ENCODE data around the gene DHX36. TPM values are rescaled to one million over a fixed set of nuclear protein-coding genes. Genes with fewer than 3 reads are reported as not detected.

DHX36 gene
- total RNA-seq, 1 donor: 53.4 TPM

DNA sequence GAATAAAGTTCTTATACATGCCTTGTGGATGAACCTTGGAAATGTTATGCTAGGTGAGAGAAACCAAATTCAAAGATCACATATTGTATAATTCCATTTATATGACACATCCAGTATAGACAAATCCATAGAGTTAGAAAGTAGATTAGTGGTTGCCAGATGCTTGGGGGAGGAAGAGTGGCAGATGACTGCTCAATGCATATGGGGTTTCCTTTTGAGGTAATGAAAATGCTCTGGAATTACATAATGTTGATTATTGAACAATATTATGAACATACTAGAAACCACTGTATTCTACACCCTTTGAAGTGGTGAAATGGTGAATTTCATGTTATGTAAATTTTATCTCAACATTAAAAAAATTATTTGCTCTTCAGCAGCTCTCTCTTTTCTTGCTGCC is 100.8 kb downstream of the DHX36 start:
- TF ChIP-seq CTCF (IDR thresholded peaks at IDR 0.05; ENCODE audit: insufficient read depth, low read length): no peak
- H3K4me3 ChIP-seq (ENCODE audit: low read depth, low read length): no peak overlapping the region
- DNase-seq (ENCODE audit: low read depth): no peak

Small RNA genes lying within 50 kb of the gene (small RNA-seq; reads per million reads assigned to genes)
- gene RF01210: not detected

Other genes starting within 250 kb of the DHX36 start
- gene ARHGEF26, start 203.1 kb downstream of the DHX36 start, total RNA-seq (ENCODE audit: low replicate concordance): 2.0 and 4.3 TPM in 2 replicates
- gene GPR149, start 105.7 kb upstream of the DHX36 start, total RNA-seq (ENCODE audit: low replicate concordance): not detected in 2 replicates

Measured in fibroblast of the aortic adventitia (primary cell).